Tibial nerve (tissue), 3 donors: ENCODE data around the gene SHC4.

Experiments
- POLR2A ChIP-seq, 2 donors: fragments of 450-650 bp; IDR thresholded peaks; one replicate each; pipeline ENCODE4 v1.6.1; 2017; ENCODE audit warnings: antibody characterized with exemption in 2 of 2, mild to moderate bottlenecking in 2 of 2, moderate library complexity in 2 of 2
- TF ChIP-seq, protein P1 (sequence below), 5 experiments: fragments of 200-600 bp in 3 of 5; fragments of 450-650 bp in 2 of 5; sonication (generic) in 3 of 5; IDR thresholded peaks; one replicate each; pipeline ENCODE4 v1.5.1; 2016 to 2019; ENCODE audit warnings: antibody characterized with exemption in 5 of 5, mild to moderate bottlenecking in 3 of 5, moderate library complexity in 2 of 5

DNA sequence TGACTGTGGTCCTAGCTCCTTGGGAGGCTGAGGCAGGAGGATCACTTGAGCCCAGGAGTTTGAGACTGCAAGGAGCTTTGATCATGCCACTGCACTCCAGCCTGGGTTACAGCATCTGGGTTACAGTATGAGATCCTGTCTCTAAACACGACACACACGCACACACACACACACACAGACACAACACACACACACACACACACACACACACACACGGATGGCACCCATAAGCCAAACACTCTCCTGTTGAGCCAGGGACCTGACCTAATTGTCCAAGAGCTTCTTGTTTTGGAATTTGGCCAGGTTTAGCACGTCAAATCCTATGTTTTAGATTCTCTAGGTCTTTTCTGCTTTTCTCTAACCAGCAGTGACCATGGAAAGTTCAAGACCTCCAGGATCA is 59.0 kb downstream of the SHC4 start:
- no peak for TF ChIP-seq POLR2A (IDR thresholded peaks at IDR 0.05)
- TF ChIP-seq, protein P1, sequence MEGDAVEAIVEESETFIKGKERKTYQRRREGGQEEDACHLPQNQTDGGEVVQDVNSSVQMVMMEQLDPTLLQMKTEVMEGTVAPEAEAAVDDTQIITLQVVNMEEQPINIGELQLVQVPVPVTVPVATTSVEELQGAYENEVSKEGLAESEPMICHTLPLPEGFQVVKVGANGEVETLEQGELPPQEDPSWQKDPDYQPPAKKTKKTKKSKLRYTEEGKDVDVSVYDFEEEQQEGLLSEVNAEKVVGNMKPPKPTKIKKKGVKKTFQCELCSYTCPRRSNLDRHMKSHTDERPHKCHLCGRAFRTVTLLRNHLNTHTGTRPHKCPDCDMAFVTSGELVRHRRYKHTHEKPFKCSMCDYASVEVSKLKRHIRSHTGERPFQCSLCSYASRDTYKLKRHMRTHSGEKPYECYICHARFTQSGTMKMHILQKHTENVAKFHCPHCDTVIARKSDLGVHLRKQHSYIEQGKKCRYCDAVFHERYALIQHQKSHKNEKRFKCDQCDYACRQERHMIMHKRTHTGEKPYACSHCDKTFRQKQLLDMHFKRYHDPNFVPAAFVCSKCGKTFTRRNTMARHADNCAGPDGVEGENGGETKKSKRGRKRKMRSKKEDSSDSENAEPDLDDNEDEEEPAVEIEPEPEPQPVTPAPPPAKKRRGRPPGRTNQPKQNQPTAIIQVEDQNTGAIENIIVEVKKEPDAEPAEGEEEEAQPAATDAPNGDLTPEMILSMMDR (IDR thresholded peaks at IDR 0.05): no peak
